ENCODE results near the gene TREML2. TPM values are rescaled to one million over a fixed set of nuclear protein-coding genes. Genes with fewer than 3 reads are reported as not detected.
A peak's percentile ranks its signal among the peaks of the same experiment; 100 is the strongest.

TREML2 gene
- total and polyA plus RNA-seq, 2 of the 13 experiments (the other 11 are each of a cell fraction or from before 2014, with no cell fraction given), result not detected

- peak; percentile 71 for TF ChIP-seq HNF4G (IDR thresholded peaks at IDR 0.05; ENCODE audit: borderline replicate concordance, low read depth, low read length)
- TF ChIP-seq HNF4G (CRISPR knock-in tag; IDR thresholded peaks at IDR 0.05; ENCODE audit: borderline replicate concordance, low read depth), result no peak
- no peak for TF ChIP-seq ZFP90 (CRISPR knock-in tag; IDR thresholded peaks at IDR 0.05; ENCODE audit: borderline replicate concordance)
- TF ChIP-seq CENPX (CRISPR knock-in tag; IDR thresholded peaks at IDR 0.05), result no peak
- peak; percentile 7; the same call in 1 of the 2 replicates for TF ChIP-seq ARID3A (IDR thresholded peaks at IDR 0.05; ENCODE audit: low read depth, low read length)
- no peak for TF ChIP-seq FOXP1 (IDR thresholded peaks at IDR 0.05)
- no peak for TF ChIP-seq FOXP1 (CRISPR knock-in tag; IDR thresholded peaks at IDR 0.05)
- peak; percentile 75 for TF ChIP-seq HNF4A (CRISPR knock-in tag; IDR thresholded peaks at IDR 0.05)
- peak; percentile 40; the same call in 1 of the 2 replicates for TF ChIP-seq PHF21A (CRISPR knock-in tag; IDR thresholded peaks at IDR 0.05)
- no peak for TF ChIP-seq HNRNPL (IDR thresholded peaks at IDR 0.05; ENCODE audit: low read depth, low read length)
- no peak for TF ChIP-seq ZNF234 (CRISPR knock-in tag; conservative IDR thresholded peaks at IDR 0.05)
- TF ChIP-seq MTA1 (CRISPR knock-in tag; IDR thresholded peaks at IDR 0.05; ENCODE audit: borderline replicate concordance), result no peak
- TF ChIP-seq NR2F6 (IDR thresholded peaks at IDR 0.05), result 0 out of 2 replicates have a peak, but pooled peaks have one; percentile 24
- no peak for TF ChIP-seq NR2F6 (CRISPR knock-in tag; IDR thresholded peaks at IDR 0.05)
- peak; percentile 36; the same call in 1 of the 2 replicates for TF ChIP-seq CEBPG (CRISPR knock-in tag; IDR thresholded peaks at IDR 0.05)
- TF ChIP-seq ASH2L (IDR thresholded peaks at IDR 0.05; ENCODE audit: insufficient read length, low read depth, low read length), result peak; percentile 42
- TF ChIP-seq CREM (IDR thresholded peaks at IDR 0.05), result peak; percentile 46; the same call in 1 of the 2 replicates
- no peak for TF ChIP-seq CREM (CRISPR knock-in tag; IDR thresholded peaks at IDR 0.05)
- no peak for TF ChIP-seq ZNF383 (CRISPR knock-in tag; IDR thresholded peaks at IDR 0.05; ENCODE audit: borderline replicate concordance)
- no peak for TF ChIP-seq AKAP8 (CRISPR knock-in tag; IDR thresholded peaks at IDR 0.05)
- peak; percentile 20; the same call in 1 of the 2 replicates for TF ChIP-seq ZNF556 (CRISPR knock-in tag; IDR thresholded peaks at IDR 0.05; ENCODE audit: borderline replicate concordance)
- peak; percentile 82; the same call in 1 of the 2 replicates for TF ChIP-seq ZNF710 (CRISPR knock-in tag; IDR thresholded peaks at IDR 0.05; ENCODE audit: borderline replicate concordance)
- TF ChIP-seq HMGA1 (CRISPR knock-in tag; conservative IDR thresholded peaks at IDR 0.05), result no peak
- TF ChIP-seq NFAT5 (CRISPR knock-in tag; IDR thresholded peaks at IDR 0.05), result no peak
Measured at GRCh38 chr6:41155132-41155805, 45.7 kb downstream of the TREML2 start (continued).
